Endothelial cell of umbilical vein (primary cell): ENCODE measurements around the gene TH. TPM values are rescaled to one million over a fixed set of nuclear protein-coding genes. Genes with fewer than 3 reads are reported as not detected.

Experiments used
- BruUV-seq: library from RNA; stranded (reverse); fragments of 400-500 nt; replicated peaks from 2 replicates; lab custom pipeline; 2021; lab: Mats Ljungman, UMichigan
- CTCF ChIA-PET: fragments of 300-600, 350-600 bp; sonication (Branson Sonifier 250); formaldehyde crosslinking; loops from one replicate; lab custom pipeline; 2021; ENCODE audit warnings: antibody characterized with exemption, inconsistent platforms; lab: Charles Lee
- POLR2A ChIA-PET: fragments of 300-600, 350-600 bp; sonication (Branson Sonifier 250); formaldehyde crosslinking; loops from one replicate; lab custom pipeline; 2021; ENCODE audit warnings: antibody characterized with exemption, inconsistent platforms; lab: Charles Lee
- DNase-seq: peaks from one replicate; pipeline ENCODE4 v3.0.0-alpha.2; 2011; ENCODE audit warnings: low read depth, low spot score
- FAIRE-seq: peaks from 2 replicates; lab custom pipeline; 2011; peaks lifted over from hg19 to GRCh38; lab: Jason Lieb, UNC
- H2AFZ ChIP-seq: 2 replicates; pipeline ENCODE4 v1.6.0; 2012; ENCODE audit warnings: low read depth, low read length, control low read depth, inconsistent platforms
- H3K27ac ChIP-seq: 2 replicates; pipeline ENCODE4 v1.5.1; 2011; ENCODE audit warnings: low read depth, mild to moderate bottlenecking, control low read depth, low read length, moderate library complexity; ENCODE audit not compliant: insufficient read depth
- H3K27me3 ChIP-seq, 2 experiments: 2 replicates each; pipeline versions ENCODE4 v1.6.0 to v1.6.1; 2011; ENCODE audit warnings: low read length in 2 of 2, mixed read lengths in 1 of 2; ENCODE audit not compliant: control insufficient read depth in 2 of 2, insufficient read depth in 2 of 2
- H3K36me3 ChIP-seq, 2 experiments: 2 replicates in 1 of 2; 3 replicates in 1 of 2; pipeline ENCODE4 v1.5.1; 2011; ENCODE audit warnings: low read length in 2 of 2, mild to moderate bottlenecking in 1 of 2, moderate library complexity in 1 of 2; ENCODE audit not compliant: control insufficient read depth in 2 of 2, insufficient read depth in 2 of 2; ENCODE audit errors: extremely low read depth in 1 of 2
- H3K4me1 ChIP-seq: 3 replicates; pipeline ENCODE4 v1.5.1; 2011; ENCODE audit warnings: mild to moderate bottlenecking, low read length; ENCODE audit not compliant: control insufficient read depth, insufficient read depth; ENCODE audit errors: extremely low read depth
- H3K4me2 ChIP-seq: 2 replicates; pipeline ENCODE4 v1.6.1; 2011; ENCODE audit warnings: low read length, control low read depth, mixed read lengths; ENCODE audit not compliant: insufficient read depth
- H3K4me3 ChIP-seq, 3 experiments: fragments of 200-600 bp in 1 of 3; sonication (generic), shearing (Covaris generic) in 1 of 3; replicated peaks in 1 of 3; 2 replicates each; pipeline ENCODE4 v1.5.1; 2011 to 2016; ENCODE audit warnings: control low read depth in 3 of 3, low read length in 3 of 3, mild to moderate bottlenecking in 2 of 3, inconsistent platforms in 1 of 3, low read depth in 1 of 3, moderate library complexity in 1 of 3; ENCODE audit not compliant: insufficient read depth in 1 of 3
- H3K79me2 ChIP-seq: 2 replicates; pipeline ENCODE4 v1.6.0; 2012; ENCODE audit warnings: low read length, inconsistent platforms; ENCODE audit not compliant: control insufficient read depth, insufficient read depth
- H3K9ac ChIP-seq: replicated peaks from 2 replicates; pipeline ENCODE3; 2011; ENCODE audit warnings: low read length, control low read depth; ENCODE audit not compliant: insufficient read depth; ENCODE audit errors: extremely low read depth
- H3K9me1 ChIP-seq: replicated peaks from 3 replicates; pipeline ENCODE4 v1.6.0; 2011; ENCODE audit warnings: mild to moderate bottlenecking, low read length; ENCODE audit not compliant: control insufficient read depth, insufficient read depth; ENCODE audit errors: extremely low read depth
- H3K9me3 ChIP-seq: replicated peaks from 2 replicates; pipeline ENCODE4 v1.5.1; 2012; ENCODE audit warnings: low read length, inconsistent platforms; ENCODE audit not compliant: control insufficient read depth, insufficient read depth
- H4K20me1 ChIP-seq: replicated peaks from 2 replicates; pipeline ENCODE3; 2011; ENCODE audit warnings: mild to moderate bottlenecking, low read length; ENCODE audit not compliant: control insufficient read depth, insufficient read depth; ENCODE audit errors: extremely low read depth
- EZH2 ChIP-seq: IDR thresholded peaks from 2 replicates; pipeline ENCODE4 v1.6.1; 2012; ENCODE audit warnings: borderline replicate concordance, low read depth, mild to moderate bottlenecking, moderate library complexity, low read length, inconsistent platforms; ENCODE audit not compliant: severe bottlenecking
- FOS ChIP-seq: IDR thresholded peaks from 2 replicates; pipeline ENCODE4 v1.6.1; 2011; ENCODE audit warnings: mild to moderate bottlenecking, low read length, moderate library complexity, borderline replicate concordance; ENCODE audit not compliant: insufficient read depth
- GATA2 ChIP-seq: IDR thresholded peaks from 2 replicates; pipeline ENCODE4 v1.7.0; 2011; ENCODE audit warnings: low read depth, mild to moderate bottlenecking, moderate library complexity, mixed read lengths, low read length; ENCODE audit not compliant: insufficient read length, insufficient read depth
- MYC ChIP-seq: IDR thresholded peaks from one replicate; pipeline ENCODE4 v1.6.1; 2011; ENCODE audit warnings: mild to moderate bottlenecking, low read depth, low read length
- POLR2A ChIP-seq: IDR thresholded peaks from 2 replicates; pipeline ENCODE4 v1.6.1; 2012; ENCODE audit warnings: low read depth, mild to moderate bottlenecking, control low read depth, low read length
- POLR2AphosphoS5 ChIP-seq: IDR thresholded peaks from 2 replicates; pipeline ENCODE4 v1.6.1; 2012; ENCODE audit warnings: low read depth, mild to moderate bottlenecking, control low read depth, low read length, moderate library complexity; ENCODE audit not compliant: insufficient read depth
- dilution Hi-C: fragments of 300-500 bp; cut with MboI; formaldehyde crosslinking; loops from one replicate; pipeline ENCODE4 v1.15.0; 2019; ENCODE audit warnings: low sequenced_read_pairs; ENCODE audit not compliant: extremely low pct_ligation_motif_present
- intact Hi-C: fragments of 100-400 bp; cut with micrococcal nuclease; formaldehyde crosslinking; loops from one replicate; pipeline ENCODE4 v1.10.0; 2022
- polyA plus RNA-seq, 4 experiments: library from polyadenylated mRNA; depleted of rRNA in 3 of 4; stranded (reverse) in 3 of 4; unstranded in 1 of 4; fragments of >200 nt; gene quantifications; 2 replicates each; pipeline versions ENCODE4 v1.2.1 to v1.2.3, GENCODE V29; 2011 to 2012; ENCODE audit warnings: missing spikeins in 1 of 4
- total RNA-seq: library from RNA; stranded (reverse); gene quantifications from 2 replicates; pipeline ENCODE4 v1.2.3, GENCODE V29; 2021
- TF ChIP-seq, protein P1 (sequence below): IDR thresholded peaks from 2 replicates; pipeline ENCODE4 v1.6.1; 2011; ENCODE audit not compliant: insufficient read depth, insufficient read length
- TF ChIP-seq, protein P2 (sequence below), 2 donors: IDR thresholded peaks; 1 replicate in 1 of 2; 2 replicates in 1 of 2; pipeline ENCODE4 v1.5.1; 2011; ENCODE audit warnings: low read length in 2 of 2, mild to moderate bottlenecking in 2 of 2, moderate library complexity in 2 of 2, control low read depth in 1 of 2, inconsistent platforms in 1 of 2, low read depth in 1 of 2; ENCODE audit not compliant: insufficient read depth in 1 of 2; ENCODE audit errors: extremely low read depth in 1 of 2

TH gene
- total and polyA plus RNA-seq, 2 donors (not counting 3 experiments of a cell fraction or from before 2014, with no cell fraction given) = not detected

DNA sequence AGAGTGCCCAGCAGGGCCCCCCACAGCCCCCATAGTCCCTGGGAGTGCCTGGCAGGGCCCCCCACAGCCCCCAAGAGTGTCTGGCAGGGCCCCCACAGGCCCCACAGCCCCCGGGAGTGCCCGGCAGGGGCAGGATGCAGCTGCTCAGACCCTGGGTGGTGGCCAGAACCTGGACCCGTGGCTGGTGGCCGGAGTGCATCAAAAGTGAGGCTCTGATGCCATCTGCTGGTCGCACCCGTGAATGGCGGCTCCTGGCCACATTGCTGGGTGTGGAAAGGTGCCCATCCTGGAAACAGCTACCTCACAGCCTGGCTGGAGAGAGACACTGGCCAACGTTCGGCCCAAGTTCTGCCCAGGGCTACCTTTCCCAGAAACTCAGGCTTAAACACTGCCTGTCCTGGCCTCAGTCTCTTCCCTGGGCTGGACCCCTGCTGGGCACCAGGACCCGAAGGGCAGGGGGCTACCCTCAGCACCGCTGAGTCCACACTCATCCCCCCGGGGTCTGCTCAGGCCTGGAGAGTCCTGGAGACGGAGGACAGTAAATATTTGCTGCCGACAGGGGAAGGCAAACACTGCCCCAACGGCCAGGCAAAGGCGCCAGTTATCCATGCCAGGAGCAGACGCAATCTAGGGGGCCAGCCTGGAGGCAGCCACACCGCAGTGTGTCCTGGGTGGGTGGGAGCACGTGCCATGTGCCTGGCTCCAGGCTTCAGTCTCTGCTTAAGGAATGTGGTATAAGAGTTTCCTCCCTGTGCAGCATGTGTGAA lies 15.0 kb downstream of the TH start:
- Histone ChIP-seq H4K20me1 (no peaks in the 10 kb centered on the region), H3K9ac (no peak overlapping the region), H3K4me3 (no peak overlapping the region), H3K27ac (no peak overlapping the region), H3K79me2 (no peaks in the 10 kb centered on the region), H2AFZ (no peak overlapping the region), H3K9me3 (no peaks in the 10 kb centered on the region), H3K4me1 (no peaks in the 10 kb centered on the region), H3K4me2 (no peak overlapping the region), H3K9me1 (no peaks in the 10 kb centered on the region), H3K36me3 (no peaks in the 10 kb centered on the region), H3K27me3 (no peaks in the 10 kb centered on the region)
- intact Hi-C loops = loop anchor here (1.0 kb wide), 2 partner anchors 319 to 462 kb away; no protein-coding TSS in a partner anchor
- peak; percentile 61 for DNase-seq
- TF ChIP-seq MYC (no peak), GATA2 (no peak), POLR2AphosphoS5 (no peak), POLR2A (no peak), FOS (no peak), EZH2 (no peak)
- TF ChIP-seq, protein P1, sequence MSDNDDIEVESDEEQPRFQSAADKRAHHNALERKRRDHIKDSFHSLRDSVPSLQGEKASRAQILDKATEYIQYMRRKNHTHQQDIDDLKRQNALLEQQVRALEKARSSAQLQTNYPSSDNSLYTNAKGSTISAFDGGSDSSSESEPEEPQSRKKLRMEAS = no peak
- TF ChIP-seq, protein P2, sequence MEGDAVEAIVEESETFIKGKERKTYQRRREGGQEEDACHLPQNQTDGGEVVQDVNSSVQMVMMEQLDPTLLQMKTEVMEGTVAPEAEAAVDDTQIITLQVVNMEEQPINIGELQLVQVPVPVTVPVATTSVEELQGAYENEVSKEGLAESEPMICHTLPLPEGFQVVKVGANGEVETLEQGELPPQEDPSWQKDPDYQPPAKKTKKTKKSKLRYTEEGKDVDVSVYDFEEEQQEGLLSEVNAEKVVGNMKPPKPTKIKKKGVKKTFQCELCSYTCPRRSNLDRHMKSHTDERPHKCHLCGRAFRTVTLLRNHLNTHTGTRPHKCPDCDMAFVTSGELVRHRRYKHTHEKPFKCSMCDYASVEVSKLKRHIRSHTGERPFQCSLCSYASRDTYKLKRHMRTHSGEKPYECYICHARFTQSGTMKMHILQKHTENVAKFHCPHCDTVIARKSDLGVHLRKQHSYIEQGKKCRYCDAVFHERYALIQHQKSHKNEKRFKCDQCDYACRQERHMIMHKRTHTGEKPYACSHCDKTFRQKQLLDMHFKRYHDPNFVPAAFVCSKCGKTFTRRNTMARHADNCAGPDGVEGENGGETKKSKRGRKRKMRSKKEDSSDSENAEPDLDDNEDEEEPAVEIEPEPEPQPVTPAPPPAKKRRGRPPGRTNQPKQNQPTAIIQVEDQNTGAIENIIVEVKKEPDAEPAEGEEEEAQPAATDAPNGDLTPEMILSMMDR (IDR thresholded peaks at IDR 0.05; ENCODE audit: extremely low read depth in 1 of 2, insufficient read depth in 1 of 2, low read depth in 1 of 2, low read length in 2 of 2) = peak; percentile 77 to 91
- peak; percentile 76 for FAIRE-seq
- dilution Hi-C loops = no loop called here
- no TSS peak for BruUV-seq
- POLR2A ChIA-PET = no interaction called here
- CTCF ChIA-PET = interaction anchor here (0.6 to 12.6 kb wide), 32 partner anchors 9 to 610 kb away, joined by 3 to 868 read pairs (median 5); partner anchors contain the start of gene SYT8
